ENCODE data around the gene RECQL5. TPM values are rescaled to one million over a fixed set of nuclear protein-coding genes. Genes with fewer than 3 reads are reported as not detected.

The RECQL5 gene
- total and polyA plus RNA-seq, 2 experiments from 2014 or later, result 23.1 to 44.4 TPM

- Histone ChIP-seq H3K27ac (no peak overlapping the region), H3K4me2 (no peak overlapping the region), H3K79me2 (no peaks in the 10 kb centered on the region), H3K27me3 (no peaks in the 10 kb centered on the region), H4K20me1 (ENCODE audit: insufficient read depth, poor library complexity, severe bottlenecking) (no peaks in the 10 kb centered on the region), H3K4me1 (ENCODE audit: insufficient read depth) (peaks cover 15% of the 10 kb centered on the region), H2AFZ (no peak overlapping the region), H3K9me3 (ENCODE audit: low read depth) (no peaks in the 10 kb centered on the region), H3K9me2 (replicated peaks; ENCODE audit: insufficient read depth) (no peaks in the 10 kb centered on the region), H3K36me3 (replicated peaks; ENCODE audit: insufficient read depth, low read depth) (no peaks in the 10 kb centered on the region), H3K4me3 (no peak overlapping the region)
- WGBS (ENCODE audit: low lambda C conversion rate, missing lambda C conversion rate), result 95% methylated on average over 7 of the region's 7 CpGs
- no peak for DNase-seq (ENCODE audit: low spot score)
- no peak for TF ChIP-seq EZH2phosphoT487 (IDR thresholded peaks at IDR 0.05; ENCODE audit: low read depth, severe bottlenecking, unreplicated experiment)
- no peak for TF ChIP-seq EZH2 (IDR thresholded peaks at IDR 0.05; ENCODE audit: borderline replicate concordance)
- TF ChIP-seq, protein P1, sequence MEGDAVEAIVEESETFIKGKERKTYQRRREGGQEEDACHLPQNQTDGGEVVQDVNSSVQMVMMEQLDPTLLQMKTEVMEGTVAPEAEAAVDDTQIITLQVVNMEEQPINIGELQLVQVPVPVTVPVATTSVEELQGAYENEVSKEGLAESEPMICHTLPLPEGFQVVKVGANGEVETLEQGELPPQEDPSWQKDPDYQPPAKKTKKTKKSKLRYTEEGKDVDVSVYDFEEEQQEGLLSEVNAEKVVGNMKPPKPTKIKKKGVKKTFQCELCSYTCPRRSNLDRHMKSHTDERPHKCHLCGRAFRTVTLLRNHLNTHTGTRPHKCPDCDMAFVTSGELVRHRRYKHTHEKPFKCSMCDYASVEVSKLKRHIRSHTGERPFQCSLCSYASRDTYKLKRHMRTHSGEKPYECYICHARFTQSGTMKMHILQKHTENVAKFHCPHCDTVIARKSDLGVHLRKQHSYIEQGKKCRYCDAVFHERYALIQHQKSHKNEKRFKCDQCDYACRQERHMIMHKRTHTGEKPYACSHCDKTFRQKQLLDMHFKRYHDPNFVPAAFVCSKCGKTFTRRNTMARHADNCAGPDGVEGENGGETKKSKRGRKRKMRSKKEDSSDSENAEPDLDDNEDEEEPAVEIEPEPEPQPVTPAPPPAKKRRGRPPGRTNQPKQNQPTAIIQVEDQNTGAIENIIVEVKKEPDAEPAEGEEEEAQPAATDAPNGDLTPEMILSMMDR (IDR thresholded peaks at IDR 0.05; ENCODE audit: poor library complexity), result no peak
Observed at GRCh38 chr17:75591722-75592302, 75.1 kb downstream of the RECQL5 start.

- Histone ChIP-seq H3K27me3 (no peaks in the 10 kb centered on the region), H3K36me3 (replicated peaks; ENCODE audit: insufficient read depth, low read depth) (no peaks in the 10 kb centered on the region)
- DNase-seq (ENCODE audit: low spot score), result no peak
Observed at GRCh38 chr17:75590849-75591721, 75.9 kb downstream of the RECQL5 start.

GRCh38 chr17:75590314-75590761, 76.6 kb downstream of the RECQL5 start:
- no peak for DNase-seq (ENCODE audit: low spot score)
- H4K20me1 ChIP-seq (ENCODE audit: insufficient read depth, poor library complexity, severe bottlenecking), result no peaks in the 10 kb centered on the region
- H3K4me1 ChIP-seq (ENCODE audit: insufficient read depth), result peaks cover 15% of the 10 kb centered on the region
- H3K27me3 ChIP-seq, result no peaks in the 10 kb centered on the region
- no peaks in the 10 kb centered on the region for H3K9me2 ChIP-seq (replicated peaks; ENCODE audit: insufficient read depth)
- H3K9me3 ChIP-seq (ENCODE audit: low read depth), result no peaks in the 10 kb centered on the region
- H3K79me2 ChIP-seq, result no peaks in the 10 kb centered on the region
- no peak overlapping the region for H3K4me2 ChIP-seq
- 94% methylated on average over 8 of the region's 8 CpGs for whole genome bisulfite sequencing (ENCODE audit: low lambda C conversion rate, missing lambda C conversion rate)
- H3K36me3 ChIP-seq (replicated peaks; ENCODE audit: insufficient read depth, low read depth), result no peaks in the 10 kb centered on the region
- TF ChIP-seq EZH2phosphoT487 (IDR thresholded peaks at IDR 0.05; ENCODE audit: low read depth, severe bottlenecking, unreplicated experiment) (no peak), EZH2 (IDR thresholded peaks at IDR 0.05; ENCODE audit: borderline replicate concordance) (no peak)
- TF ChIP-seq, protein P1 (IDR thresholded peaks at IDR 0.05; ENCODE audit: poor library complexity), result no peak
- H3K27ac ChIP-seq, result no peak overlapping the region
- no peak overlapping the region for H2AFZ ChIP-seq
- H3K4me3 ChIP-seq, result no peak overlapping the region

More at GRCh38 chr17:75590849-75591721, 75.9 kb downstream of the RECQL5 start:
- H3K4me2 ChIP-seq, result no peak overlapping the region
- 92% methylated on average over 12 of the region's 12 CpGs for WGBS (ENCODE audit: low lambda C conversion rate, missing lambda C conversion rate)
- no peak overlapping the region for H3K27ac ChIP-seq
- TF ChIP-seq EZH2 (IDR thresholded peaks at IDR 0.05; ENCODE audit: borderline replicate concordance), result no peak
- TF ChIP-seq, protein P1 (IDR thresholded peaks at IDR 0.05; ENCODE audit: poor library complexity), result no peak
- TF ChIP-seq EZH2phosphoT487 (IDR thresholded peaks at IDR 0.05; ENCODE audit: low read depth, severe bottlenecking, unreplicated experiment), result no peak
- H2AFZ ChIP-seq, result no peak overlapping the region
- H3K79me2 ChIP-seq, result no peaks in the 10 kb centered on the region
- peaks cover 15% of the 10 kb centered on the region for H3K4me1 ChIP-seq (ENCODE audit: insufficient read depth)
- no peak overlapping the region for H3K4me3 ChIP-seq
- H3K9me3 ChIP-seq (ENCODE audit: low read depth), result no peaks in the 10 kb centered on the region
- H3K9me2 ChIP-seq (replicated peaks; ENCODE audit: insufficient read depth), result no peaks in the 10 kb centered on the region
- H4K20me1 ChIP-seq (ENCODE audit: insufficient read depth, poor library complexity, severe bottlenecking), result no peaks in the 10 kb centered on the region
